OCI-LY7 (cell line): ENCODE measurements around the gene SERPINB5. TPM values are rescaled to one million over a fixed set of nuclear protein-coding genes. Genes with fewer than 3 reads are reported as not detected.

Experiments
- BruUV-seq: library from RNA; stranded (reverse); fragments of 400-500 nt; replicated peaks from 2 replicates; lab custom pipeline; 2021; lab: Mats Ljungman, UMichigan
- CTCF ChIA-PET: fragments of 300-600 bp; sonication (Branson Sonifier 250); formaldehyde crosslinking; loops from one replicate; lab custom pipeline; 2022; ENCODE audit warnings: antibody characterized with exemption; ENCODE audit not compliant: unreplicated experiment; lab: Charles Lee
- POLR2A ChIA-PET: fragments of 300-600 bp; sonication (Branson Sonifier 250); formaldehyde crosslinking; loops from one replicate; lab custom pipeline; 2022; ENCODE audit warnings: antibody characterized with exemption; lab: Charles Lee
- DNase-seq: peaks from one replicate; pipeline ENCODE4 v3.0.0-alpha.2; 2015; ENCODE audit warnings: low spot score
- H2AFZ ChIP-seq: fragments of 200-600 bp; sonication (generic), shearing (Covaris generic); 2 replicates; pipeline ENCODE4 v1.6.1; 2014; ENCODE audit warnings: mild to moderate bottlenecking, antibody characterized with exemption, low read length, moderate library complexity
- H3K27ac ChIP-seq: fragments of 200-600 bp; sonication (generic); 2 replicates; pipeline ENCODE4 v1.5.1; 2014; ENCODE audit warnings: mixed run types, low read depth, mild to moderate bottlenecking, moderate library complexity, low read length, inconsistent platforms; ENCODE audit not compliant: poor library complexity, severe bottlenecking
- H3K36me3 ChIP-seq: fragments of 200-600 bp; sonication (generic); 2 replicates; pipeline ENCODE4 v1.6.1; 2014; ENCODE audit warnings: mild to moderate bottlenecking, antibody characterized with exemption, low read length, moderate library complexity, mixed read lengths; ENCODE audit not compliant: insufficient read depth
- H3K4me1 ChIP-seq: fragments of 200-600 bp; sonication (generic); 2 replicates; pipeline ENCODE4 v1.5.1; 2014; ENCODE audit warnings: mild to moderate bottlenecking, low read length; ENCODE audit not compliant: insufficient read depth, poor library complexity, severe bottlenecking
- H3K4me2 ChIP-seq: fragments of 200-600 bp; sonication (generic); 2 replicates; pipeline ENCODE4 v1.6.1; 2014; ENCODE audit warnings: mild to moderate bottlenecking, low read length
- H3K4me3 ChIP-seq: fragments of 200-600 bp; sonication (generic); 2 replicates; pipeline ENCODE4 v1.5.1; 2014; ENCODE audit warnings: mild to moderate bottlenecking, low read depth, low read length; ENCODE audit not compliant: poor library complexity, severe bottlenecking
- H3K79me2 ChIP-seq: fragments of 200-600 bp; sonication (generic); 2 replicates; pipeline ENCODE4 v1.6.1; 2016; ENCODE audit warnings: low read depth, mild to moderate bottlenecking, low read length, moderate library complexity, mixed read lengths; ENCODE audit not compliant: insufficient read depth
- H3K9me2 ChIP-seq: fragments of 200-600 bp; sonication (generic); 2 replicates; pipeline ENCODE4 v1.6.1; 2016; ENCODE audit warnings: mild to moderate bottlenecking, low read length, mixed read lengths; ENCODE audit not compliant: insufficient read depth
- H3K9me3 ChIP-seq: fragments of 200-600 bp; sonication (generic); 2 replicates; pipeline ENCODE4 v1.6.1; 2014; ENCODE audit warnings: mild to moderate bottlenecking, mixed run types, low read length, mixed read lengths
- H4K20me1 ChIP-seq: fragments of 200-600 bp; sonication (generic); 2 replicates; pipeline ENCODE4 v1.6.1; 2014; ENCODE audit warnings: mild to moderate bottlenecking, antibody characterized with exemption, low read length, moderate library complexity, mixed read lengths; ENCODE audit not compliant: insufficient read depth
- CTCF ChIP-seq: fragments of 200-600 bp; sonication (generic); conservative IDR thresholded peaks from 2 replicates; pipeline ENCODE4 v1.5.1; 2014; ENCODE audit warnings: mild to moderate bottlenecking, antibody characterized with exemption, low read length, moderate library complexity, mixed read lengths
- EZH2phosphoT487 ChIP-seq: fragments of 200-600 bp; sonication (generic); IDR thresholded peaks from 2 replicates; pipeline ENCODE4 v1.6.1; 2018; ENCODE audit warnings: low read depth, borderline replicate concordance, mild to moderate bottlenecking, mixed run types, antibody characterized with exemption, low read length, moderate library complexity, mixed read lengths
- intact Hi-C: fragments of 100-400 bp; cut with micrococcal nuclease; formaldehyde crosslinking; loops from one replicate; pipeline ENCODE4 v1.10.0; 2022; ENCODE audit not compliant: unreplicated experiment
- total RNA-seq, 2 experiments: library from RNA; depleted of rRNA in 1 of 2; stranded (reverse); fragments of >200 nt in 1 of 2; shearing (Covaris generic) in 1 of 2; gene quantifications; 2 replicates each; pipeline ENCODE4 v1.2.3, GENCODE V29; 2014 to 2022

Gene SERPINB5
- total RNA-seq, 2 experiments from 2014 or later: not detected

- H3K9me2 ChIP-seq: no peaks in the 10 kb centered on the region
- ChIA-PET POLR2A (interaction anchor here (0.6 to 1.4 kb wide), 2 partner anchors 12 to 508 kb away, joined by 3 to 12 read pairs; no protein-coding TSS in a partner anchor), CTCF (no interaction called here)
- no peaks in the 10 kb centered on the region for H3K9me3 ChIP-seq
- no peak overlapping the region for H3K4me3 ChIP-seq
- TF ChIP-seq EZH2phosphoT487 (no peak), CTCF (no peak)
- H3K79me2 ChIP-seq: no peaks in the 10 kb centered on the region
- no peaks in the 10 kb centered on the region for H4K20me1 ChIP-seq
- no peaks in the 10 kb centered on the region for H3K4me1 ChIP-seq
- intact Hi-C loops: no loop called here
- no peak overlapping the region for H2AFZ ChIP-seq
- BruUV-seq: no TSS peak
- no peak overlapping the region for H3K27ac ChIP-seq
- no peak overlapping the region for H3K4me2 ChIP-seq
- no peaks in the 10 kb centered on the region for H3K36me3 ChIP-seq
- no peak for DNase-seq
These were observed 37.6 kb downstream of the SERPINB5 start for GRCh38 chr18:63514326-63514725.

GRCh38 chr18:63514888-63515678 is 38.3 kb downstream of the SERPINB5 start:
- Histone ChIP-seq H4K20me1 (no peaks in the 10 kb centered on the region), H3K27ac (no peak overlapping the region), H3K4me1 (no peaks in the 10 kb centered on the region), H2AFZ (no peak overlapping the region), H3K4me2 (no peak overlapping the region), H3K79me2 (no peaks in the 10 kb centered on the region), H3K9me2 (no peaks in the 10 kb centered on the region), H3K4me3 (no peak overlapping the region), H3K9me3 (no peaks in the 10 kb centered on the region), H3K36me3 (no peaks in the 10 kb centered on the region)
- intact Hi-C loops: loop anchor here (5.0 kb wide), 1 partner anchor 332 kb away; no protein-coding TSS in a partner anchor
- ChIA-PET POLR2A (interaction anchor here (0.6 to 1.4 kb wide), 3 partner anchors 11 to 1849 kb away, joined by 3 to 12 read pairs (median 6); no protein-coding TSS in a partner anchor), CTCF (no interaction called here)
- no TSS peak for BruUV-seq
- 0 out of 2 replicates have a peak, but pooled peaks have one; percentile 21 for TF ChIP-seq CTCF
- no peak for TF ChIP-seq EZH2phosphoT487
- DNase-seq: no peak

GRCh38 chr18:63515801-63516200 is 39.0 kb downstream of the SERPINB5 start:
- Histone ChIP-seq H3K4me1 (no peaks in the 10 kb centered on the region), H3K4me3 (no peak overlapping the region), H3K4me2 (no peak overlapping the region), H3K79me2 (no peaks in the 10 kb centered on the region), H3K9me3 (no peaks in the 10 kb centered on the region), H3K27ac (no peak overlapping the region), H3K36me3 (no peaks in the 10 kb centered on the region), H3K9me2 (no peaks in the 10 kb centered on the region), H4K20me1 (no peaks in the 10 kb centered on the region), H2AFZ (no peak overlapping the region)
- TF ChIP-seq EZH2phosphoT487 (no peak), CTCF (no peak)
- intact Hi-C loops: loop anchor here (5.0 kb wide), 1 partner anchor 332 kb away; no protein-coding TSS in a partner anchor
- no TSS peak for BruUV-seq
- POLR2A ChIA-PET: no interaction called here
- DNase-seq: no peak
- CTCF ChIA-PET: no interaction called here
